ENCODE measurements around the gene ADAMTSL1. TPM values are rescaled to one million over a fixed set of nuclear protein-coding genes. Genes with fewer than 3 reads are reported as not detected.

The ADAMTSL1 gene
- total RNA-seq, 1 donor from 2014 or later = 1.6 TPM

DNA sequence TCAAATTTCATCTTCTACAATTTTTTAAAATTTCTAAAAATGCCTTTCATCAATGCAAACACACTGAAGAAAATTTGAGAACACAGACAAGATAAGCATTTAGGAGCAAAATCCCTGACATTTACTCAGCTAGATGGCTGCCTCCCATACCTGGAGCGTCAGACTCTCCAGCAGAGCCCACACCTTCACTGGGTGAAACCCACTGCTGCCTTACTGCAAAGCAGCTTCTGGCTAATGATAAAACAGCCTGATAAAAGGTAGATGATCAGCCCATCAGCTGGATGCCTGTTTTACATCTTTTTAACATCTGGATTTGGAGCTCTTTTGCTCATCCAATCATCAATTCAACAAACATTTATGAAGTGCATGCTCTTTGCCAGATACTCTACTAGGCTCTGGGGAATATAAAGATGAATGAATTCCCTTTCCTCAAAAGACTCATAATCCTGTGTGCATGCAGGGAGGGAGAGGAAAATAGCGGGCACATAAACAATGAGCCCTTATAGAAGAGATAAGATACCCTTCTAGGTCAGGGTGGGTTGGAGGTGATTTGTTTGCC, 287.9 kb downstream of the ADAMTSL1 start:
- TF ChIP-seq, protein P1, sequence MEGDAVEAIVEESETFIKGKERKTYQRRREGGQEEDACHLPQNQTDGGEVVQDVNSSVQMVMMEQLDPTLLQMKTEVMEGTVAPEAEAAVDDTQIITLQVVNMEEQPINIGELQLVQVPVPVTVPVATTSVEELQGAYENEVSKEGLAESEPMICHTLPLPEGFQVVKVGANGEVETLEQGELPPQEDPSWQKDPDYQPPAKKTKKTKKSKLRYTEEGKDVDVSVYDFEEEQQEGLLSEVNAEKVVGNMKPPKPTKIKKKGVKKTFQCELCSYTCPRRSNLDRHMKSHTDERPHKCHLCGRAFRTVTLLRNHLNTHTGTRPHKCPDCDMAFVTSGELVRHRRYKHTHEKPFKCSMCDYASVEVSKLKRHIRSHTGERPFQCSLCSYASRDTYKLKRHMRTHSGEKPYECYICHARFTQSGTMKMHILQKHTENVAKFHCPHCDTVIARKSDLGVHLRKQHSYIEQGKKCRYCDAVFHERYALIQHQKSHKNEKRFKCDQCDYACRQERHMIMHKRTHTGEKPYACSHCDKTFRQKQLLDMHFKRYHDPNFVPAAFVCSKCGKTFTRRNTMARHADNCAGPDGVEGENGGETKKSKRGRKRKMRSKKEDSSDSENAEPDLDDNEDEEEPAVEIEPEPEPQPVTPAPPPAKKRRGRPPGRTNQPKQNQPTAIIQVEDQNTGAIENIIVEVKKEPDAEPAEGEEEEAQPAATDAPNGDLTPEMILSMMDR (IDR thresholded peaks at IDR 0.05; ENCODE audit: insufficient read depth, low read length, severe bottlenecking) = no peak
- Histone ChIP-seq H3K27me3 (ENCODE audit: control insufficient read depth, insufficient read depth, low read length) (no peaks in the 10 kb centered on the region), H3K4me3 (ENCODE audit: low read depth, low read length) (no peak overlapping the region), H3K36me3 (ENCODE audit: control insufficient read depth, insufficient read depth, low read length) (no peaks in the 10 kb centered on the region)
- DNase-seq (ENCODE audit: low read depth) (no peak), FAIRE-seq (no peak)

GRCh38 chr9:18766989-18767550, 293.1 kb downstream of the ADAMTSL1 start:
- TF ChIP-seq, protein P1 (IDR thresholded peaks at IDR 0.05; ENCODE audit: insufficient read depth, low read length, severe bottlenecking) = no peak
- no peaks in the 10 kb centered on the region for H3K27me3 ChIP-seq (ENCODE audit: control insufficient read depth, insufficient read depth, low read length)
- no peak for FAIRE-seq
- H3K36me3 ChIP-seq (ENCODE audit: control insufficient read depth, insufficient read depth, low read length) = no peaks in the 10 kb centered on the region
- no peak overlapping the region for H3K4me3 ChIP-seq (ENCODE audit: low read depth, low read length)
- DNase-seq (ENCODE audit: low read depth) = no peak

DNA sequence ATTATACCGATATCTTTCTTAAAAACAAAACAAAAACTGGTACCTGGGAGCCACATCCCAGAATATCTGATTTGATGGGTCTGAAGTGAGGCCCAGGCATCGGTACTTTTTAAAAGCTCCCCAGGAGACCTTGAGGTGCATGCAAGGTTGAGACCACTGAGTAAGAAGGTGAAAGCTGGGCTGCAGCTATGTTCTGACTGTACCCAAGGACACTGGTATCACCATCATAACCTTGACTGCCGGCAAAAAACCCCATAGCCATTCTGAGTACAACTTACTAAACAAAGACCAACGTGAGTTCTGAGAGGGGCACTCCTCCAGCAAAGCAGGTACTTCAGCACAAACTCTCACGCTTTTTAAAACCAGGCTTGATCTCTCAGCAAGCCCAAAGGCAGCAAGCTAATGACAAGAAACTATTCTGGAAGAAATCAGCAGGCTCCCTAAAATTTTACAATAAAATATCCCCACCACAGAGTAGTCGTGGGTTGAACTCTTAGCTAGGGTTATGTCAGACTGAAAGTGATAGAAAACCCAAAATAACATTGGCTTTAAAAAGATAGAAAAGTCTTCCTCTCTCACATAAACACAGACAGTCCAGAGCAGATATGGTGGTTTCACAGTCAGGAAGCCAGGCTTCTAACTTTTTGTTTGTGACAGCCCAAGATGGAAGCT, 295.1 kb downstream of the ADAMTSL1 start:
- H3K27me3 ChIP-seq (ENCODE audit: control insufficient read depth, insufficient read depth, low read length) = no peaks in the 10 kb centered on the region
- no peaks in the 10 kb centered on the region for H3K36me3 ChIP-seq (ENCODE audit: control insufficient read depth, insufficient read depth, low read length)
- TF ChIP-seq, protein P1 (IDR thresholded peaks at IDR 0.05; ENCODE audit: insufficient read depth, low read length, severe bottlenecking) = no peak
- DNase-seq (ENCODE audit: low read depth) (no peak), FAIRE-seq (no peak)
- H3K4me3 ChIP-seq (ENCODE audit: low read depth, low read length) = no peak overlapping the region

GRCh38 chr9:18770131-18770908, 296.4 kb downstream of the ADAMTSL1 start:
- FAIRE-seq = no peak
- Histone ChIP-seq H3K36me3 (ENCODE audit: control insufficient read depth, insufficient read depth, low read length) (no peaks in the 10 kb centered on the region), H3K27me3 (ENCODE audit: control insufficient read depth, insufficient read depth, low read length) (no peaks in the 10 kb centered on the region), H3K4me3 (ENCODE audit: low read depth, low read length) (no peak overlapping the region)
- TF ChIP-seq, protein P1 (IDR thresholded peaks at IDR 0.05; ENCODE audit: insufficient read depth, low read length, severe bottlenecking) = no peak
- no peak for DNase-seq (ENCODE audit: low read depth)

DNA sequence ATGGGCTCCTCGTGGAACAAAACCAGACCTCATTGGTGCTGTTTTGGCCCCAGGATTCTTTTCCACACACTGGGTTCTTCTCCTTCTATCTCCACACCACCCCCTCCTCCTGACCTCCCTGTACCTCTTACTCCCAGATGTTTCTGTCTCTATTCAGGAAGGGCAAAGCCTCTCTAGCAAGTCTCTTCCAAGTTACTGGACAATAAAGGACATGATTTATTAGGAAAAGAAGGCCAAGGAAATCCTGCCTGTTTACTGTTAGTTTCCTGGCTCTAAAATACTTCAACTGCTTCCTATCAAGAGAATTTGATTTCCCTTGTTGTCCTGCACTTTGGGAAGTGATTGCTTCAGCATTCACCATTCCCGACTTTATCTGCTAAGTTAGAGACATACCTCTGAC, 297.1 kb downstream of the ADAMTSL1 start:
- DNase-seq (ENCODE audit: low read depth) (no peak), FAIRE-seq (no peak)
- TF ChIP-seq, protein P1 (IDR thresholded peaks at IDR 0.05; ENCODE audit: insufficient read depth, low read length, severe bottlenecking) = no peak
- Histone ChIP-seq H3K4me3 (ENCODE audit: low read depth, low read length) (no peak overlapping the region), H3K36me3 (ENCODE audit: control insufficient read depth, insufficient read depth, low read length) (no peaks in the 10 kb centered on the region), H3K27me3 (ENCODE audit: control insufficient read depth, insufficient read depth, low read length) (no peaks in the 10 kb centered on the region)

Data from bronchial epithelial cell (primary cell).